Stimulated activated CD4-positive, alpha-beta T cell treated with anti-CD3 and anti-CD28 coated beads, Interleukin-15, amount 100 ng/mL, for 1 hour (primary cell): Measurements from ENCODE around the gene CBFB.
"Not testable (repeated sequence)": the region's sequence is repeated elsewhere in the genome, so short reads cannot be mapped to it uniquely, and the experiment has no call there.

Experiments
- DNase-seq, 2 donors: peaks; one replicate each; pipeline ENCODE4 v3.0.0-alpha.2; 2020; ENCODE audit warnings: low read depth in 1 of 2, low spot score in 1 of 2

Gene CBFB

DNA sequence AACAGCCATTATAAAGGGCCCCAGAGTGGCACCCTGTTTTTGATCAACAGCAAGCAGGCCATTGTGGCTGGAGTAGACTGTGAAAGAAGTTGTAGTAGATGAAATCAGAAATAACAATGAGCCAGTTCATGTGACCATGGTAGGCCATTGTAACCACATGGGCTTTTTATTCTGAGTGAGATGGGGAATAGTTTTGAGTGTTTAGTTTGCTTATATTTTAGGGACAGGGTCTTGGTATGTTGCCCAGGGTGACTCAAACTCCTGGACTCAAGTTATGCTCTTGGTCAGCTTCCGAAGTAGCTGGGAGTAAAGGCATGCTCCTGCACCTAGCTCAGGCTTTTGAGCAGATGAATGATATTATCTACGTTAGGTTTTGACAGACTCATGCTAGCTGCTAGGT is 12.0 kb downstream of the CBFB start:
- no peak for DNase-seq

DNA sequence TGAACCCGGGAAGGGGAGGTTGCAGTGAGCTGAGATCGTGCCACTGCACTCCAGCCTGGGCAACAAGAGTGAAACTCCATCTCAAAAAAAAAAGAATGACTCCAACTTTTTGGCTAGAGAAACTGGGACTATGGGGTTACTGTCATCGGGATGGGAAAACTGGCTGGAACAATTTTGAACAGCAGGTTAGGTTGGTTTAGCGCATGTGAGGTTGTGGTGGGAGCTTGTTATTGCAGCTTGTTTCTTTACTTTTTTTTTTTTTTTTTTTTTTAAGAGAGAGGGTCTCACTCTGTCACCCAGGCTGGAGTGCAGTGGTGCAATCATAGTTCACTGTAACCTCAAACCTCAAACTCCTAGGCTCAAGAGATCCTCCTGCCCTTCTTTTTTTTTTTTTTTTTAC is 12.6 kb downstream of the CBFB start:
- DNase-seq: not testable (repeated sequence)

- DNase-seq: no peak
Measured at GRCh38 chr16:67043420-67043819, 14.5 kb downstream of the CBFB start.

DNA sequence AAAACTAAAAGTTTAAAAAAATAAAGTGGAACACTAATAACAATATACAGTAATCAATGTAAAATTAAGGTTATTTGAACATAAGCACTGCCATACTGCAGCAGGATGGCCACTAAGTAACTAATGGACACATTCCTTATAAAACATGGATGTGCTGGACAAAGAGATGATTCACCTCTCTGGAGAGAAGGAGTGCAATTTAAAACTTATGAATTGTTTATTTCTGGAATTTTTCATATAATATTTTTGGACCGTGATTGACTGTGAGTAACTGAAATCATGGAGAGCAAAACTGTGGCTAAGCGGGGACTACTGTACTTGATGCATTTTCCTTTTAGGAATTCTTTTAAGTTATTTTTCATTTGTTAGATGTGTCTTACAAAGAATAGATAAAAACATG is 21.8 kb downstream of the CBFB start:
- no peak for DNase-seq

DNA sequence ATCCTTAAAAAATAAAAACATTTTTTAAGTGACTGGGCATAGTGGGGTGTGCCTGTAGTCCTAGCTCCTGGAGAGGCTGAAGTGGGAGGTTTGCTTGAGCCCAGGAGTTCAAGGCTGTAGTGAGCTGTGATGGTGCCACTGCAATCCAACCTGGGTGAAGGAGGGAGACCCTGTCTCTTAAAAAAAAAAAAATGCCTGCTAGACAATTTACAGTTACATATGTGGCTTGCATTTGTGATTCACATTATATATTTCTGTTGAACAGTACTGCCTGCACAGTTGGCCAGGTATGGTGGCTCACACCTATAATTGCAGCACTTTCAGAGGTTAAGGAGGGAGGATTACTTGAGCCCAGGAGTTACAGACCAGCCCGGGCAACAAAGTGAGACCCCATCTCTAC is 23.4 kb downstream of the CBFB start:
- no peak for DNase-seq

GRCh38 chr16:67053767-67054334 is 24.9 kb downstream of the CBFB start:
- DNase-seq: no peak

DNA sequence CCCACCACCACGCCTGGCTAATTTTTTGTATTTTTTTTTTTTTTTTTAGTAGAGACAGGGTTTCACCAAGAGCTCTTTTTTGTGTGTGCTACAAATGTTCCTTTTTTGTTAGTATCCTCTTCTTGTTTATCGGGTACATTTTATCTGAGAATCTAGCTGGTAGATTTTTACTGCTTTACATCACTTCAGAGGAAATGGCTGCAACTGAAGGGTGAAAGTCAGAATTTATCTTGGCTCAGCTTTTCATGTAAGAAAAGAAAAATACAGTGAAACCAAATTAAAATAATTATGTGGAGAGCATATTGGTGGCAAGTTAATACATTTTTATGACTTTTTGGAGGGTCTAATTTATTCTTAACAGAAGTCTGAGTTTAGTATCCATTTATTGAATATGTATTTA is 26.0 kb downstream of the CBFB start:
- DNase-seq: no peak

GRCh38 chr16:67055712-67056487 is 27.0 kb downstream of the CBFB start:
- DNase-seq: no peak

GRCh38 chr16:67063008-67063407 is 34.1 kb downstream of the CBFB start:
- DNase-seq: no peak

GRCh38 chr16:67068212-67068753 is 39.3 kb downstream of the CBFB start:
- no peak for DNase-seq

DNA sequence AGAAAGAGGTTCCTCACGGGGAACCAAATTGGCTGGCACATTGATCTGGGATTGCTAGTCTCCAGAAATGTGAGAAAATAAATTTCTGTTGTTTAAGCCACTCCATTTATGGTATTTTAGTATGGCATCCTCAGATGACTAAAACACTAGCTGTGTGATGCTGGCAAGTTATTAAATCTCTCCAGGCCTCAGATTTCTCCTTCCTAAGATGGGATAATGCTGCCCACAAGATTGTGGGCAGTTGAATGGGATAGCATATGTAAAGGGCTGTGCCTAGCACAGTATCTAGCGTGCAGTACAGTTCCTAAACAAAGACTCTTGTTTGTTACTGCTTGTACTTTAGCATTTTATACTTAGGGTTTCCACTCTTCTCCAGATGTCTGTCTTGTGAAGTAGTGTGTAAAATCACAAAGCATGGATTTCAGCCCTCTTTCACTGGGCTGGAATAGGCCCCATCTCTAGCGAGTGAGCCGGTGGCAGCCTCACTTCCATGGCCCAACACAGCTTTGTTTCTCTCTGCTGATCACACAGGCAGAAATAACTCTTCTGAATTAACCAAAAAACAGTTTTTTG is 42.6 kb downstream of the CBFB start:
- DNase-seq: no peak

DNA sequence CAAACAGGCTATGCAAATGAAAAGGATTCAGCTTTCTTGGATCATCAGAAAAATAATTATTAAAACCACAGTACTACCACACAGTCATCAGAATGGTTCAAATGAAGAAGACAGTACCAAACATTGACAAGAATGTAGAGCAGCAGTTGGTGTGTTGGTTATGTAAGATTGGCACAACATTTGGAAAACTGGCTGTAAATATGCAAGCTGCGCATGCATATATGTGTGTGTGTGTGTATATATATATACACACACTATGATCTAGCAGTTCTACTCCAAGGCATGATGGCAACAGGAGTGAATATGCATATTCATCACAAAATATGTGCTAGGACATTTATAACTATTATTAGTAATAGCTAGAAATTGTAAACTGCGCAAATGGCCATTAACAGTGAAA is 46.4 kb downstream of the CBFB start:
- no peak for DNase-seq

DNA sequence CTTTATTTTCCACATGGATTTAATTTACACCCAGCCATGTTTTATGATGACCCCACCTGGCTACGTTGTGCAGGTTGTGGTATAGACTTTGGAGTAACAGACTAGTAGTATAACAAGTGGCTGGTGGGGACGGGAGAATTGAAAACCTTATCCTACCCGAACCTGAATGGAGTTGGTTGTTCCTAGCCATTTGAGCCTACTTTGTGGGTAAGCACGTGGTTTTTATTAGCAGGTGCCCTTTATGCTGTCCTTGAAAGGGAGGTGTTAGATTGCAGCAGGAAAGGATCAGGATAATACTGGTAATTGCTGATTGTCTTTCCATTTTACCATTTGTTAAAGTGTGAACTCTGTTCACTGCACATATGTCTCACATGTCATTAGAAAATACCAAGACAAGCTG is 48.9 kb downstream of the CBFB start:
- DNase-seq: no peak

DNA sequence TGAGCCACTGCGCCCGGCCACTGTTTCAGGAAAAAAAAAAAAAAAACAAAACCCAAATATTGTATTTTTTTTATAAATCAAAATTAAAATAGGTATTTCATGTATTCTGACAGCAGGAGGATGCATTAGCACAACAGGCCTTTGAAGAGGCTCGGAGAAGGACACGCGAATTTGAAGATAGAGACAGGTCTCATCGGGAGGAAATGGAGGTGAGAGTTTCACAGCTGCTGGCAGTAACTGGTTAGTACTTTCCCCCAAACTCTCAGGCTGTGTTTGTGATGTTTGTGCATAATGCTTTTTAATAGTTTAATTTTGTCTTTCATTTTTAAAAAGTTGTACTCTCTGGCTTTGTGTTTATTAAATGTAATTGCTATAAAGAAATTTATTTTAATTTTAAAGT is 53.2 kb downstream of the CBFB start:
- no peak for DNase-seq

DNA sequence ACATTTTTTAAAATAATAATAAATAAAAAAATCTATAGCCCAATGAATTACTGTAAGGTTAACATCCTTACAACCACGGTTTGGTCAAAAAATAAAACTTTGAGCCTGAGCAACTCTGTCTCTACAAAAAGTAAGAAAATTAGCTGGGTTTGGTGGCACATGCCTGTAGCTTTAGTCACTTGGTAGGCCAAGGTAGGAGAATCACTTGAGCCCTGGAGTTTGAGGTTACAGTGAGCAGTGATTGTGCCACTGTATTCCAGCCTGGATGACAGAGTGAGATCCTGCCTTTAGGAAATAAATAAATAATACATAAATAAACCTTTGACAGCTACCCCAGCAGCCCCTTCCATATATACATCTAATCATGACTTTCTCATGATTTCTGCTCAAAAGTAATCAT is 53.9 kb downstream of the CBFB start:
- DNase-seq: no peak

DNA sequence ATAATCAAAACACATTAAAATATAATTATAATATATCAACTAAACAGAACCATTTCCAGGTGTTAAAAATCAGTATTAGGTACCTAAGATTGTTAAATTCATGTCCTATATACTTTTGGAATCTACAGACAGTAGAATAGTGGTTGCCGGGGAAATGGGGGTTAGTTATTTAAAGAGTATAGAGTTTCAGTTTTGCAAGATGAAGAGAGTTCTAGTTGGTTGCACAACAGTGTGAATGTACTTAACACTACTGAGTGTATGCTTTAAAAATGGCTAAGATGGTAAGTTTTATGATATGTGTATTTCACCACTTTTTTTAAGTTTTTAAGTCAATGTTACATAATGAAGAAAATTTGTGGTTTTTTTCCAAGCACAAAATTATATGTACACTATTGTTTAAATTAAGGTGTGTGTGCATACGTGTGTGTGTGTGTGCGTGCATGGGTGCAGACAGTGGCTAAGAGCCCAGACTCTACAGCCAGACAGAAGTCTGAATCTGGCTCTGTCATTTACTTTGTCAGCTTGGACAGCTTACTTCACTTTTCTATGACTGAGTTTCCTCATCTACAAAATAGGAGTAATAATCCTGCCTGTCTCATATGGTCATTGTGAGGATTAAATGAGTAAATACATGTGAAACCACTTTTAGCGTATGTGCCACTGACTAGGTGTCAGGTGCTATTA is 55.5 kb downstream of the CBFB start:
- no peak for DNase-seq

DNA sequence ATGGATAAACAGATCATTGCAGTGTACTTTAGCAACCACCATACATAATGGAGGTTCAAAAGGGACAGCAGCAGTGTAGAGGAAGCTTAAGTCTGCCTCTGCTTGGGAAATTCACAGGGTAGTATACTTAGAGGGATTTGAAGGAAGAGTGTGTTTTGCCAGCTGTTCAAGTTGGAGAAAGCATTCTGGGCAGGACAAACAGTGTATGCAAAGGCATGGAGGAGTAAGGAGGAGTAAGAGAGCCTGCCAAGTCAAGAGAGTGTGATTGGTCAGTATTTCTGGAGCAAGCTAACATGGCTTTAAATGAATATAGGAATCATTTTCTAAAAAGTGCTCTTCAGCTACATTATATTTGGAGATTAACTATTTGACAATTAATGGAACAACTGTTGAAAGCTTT is 57.9 kb downstream of the CBFB start:
- no peak for DNase-seq

DNA sequence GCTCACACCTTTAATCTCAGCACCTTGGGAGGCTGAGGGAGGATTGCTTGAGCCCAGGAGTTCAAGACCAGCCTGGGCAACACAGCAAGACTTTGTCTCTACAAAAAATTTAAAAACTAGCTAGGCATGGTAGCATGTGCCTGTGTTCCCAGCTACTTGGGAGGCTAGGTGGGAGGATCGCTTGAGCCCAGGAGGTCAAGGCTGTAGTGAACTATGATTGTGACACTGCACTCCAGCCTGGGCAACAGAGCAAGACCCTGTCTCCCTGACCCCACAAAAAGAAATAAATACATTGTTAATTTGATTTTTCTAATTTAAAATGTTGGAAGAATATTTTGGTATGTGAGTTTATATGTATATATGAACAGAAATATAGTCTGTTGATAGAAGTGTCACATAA is 58.3 kb downstream of the CBFB start:
- no peak for DNase-seq

GRCh38 chr16:67087803-67088202 is 58.9 kb downstream of the CBFB start:
- DNase-seq: no peak

DNA sequence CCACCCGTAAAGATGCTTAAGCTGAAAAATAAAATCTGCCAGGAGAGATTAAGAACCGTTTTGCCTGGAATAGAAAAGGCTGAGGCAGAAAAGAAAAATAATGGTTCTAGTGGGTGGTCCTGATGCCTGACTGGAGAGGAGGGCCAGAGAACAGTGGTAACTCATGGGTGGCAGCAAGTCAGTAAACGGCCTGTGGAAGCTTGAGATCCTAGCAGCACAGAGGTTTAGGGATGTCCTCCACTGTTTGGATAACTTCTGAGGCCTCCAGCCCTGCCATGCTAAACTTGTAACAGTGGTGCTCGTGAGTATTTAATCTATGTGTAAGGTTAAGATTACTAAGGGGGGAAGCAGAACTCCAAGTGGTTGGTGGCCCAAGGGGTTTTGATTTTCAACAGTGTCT is 59.6 kb downstream of the CBFB start:
- no peak for DNase-seq

GRCh38 chr16:67089101-67089500 is 60.2 kb downstream of the CBFB start:
- DNase-seq: no peak
